Measurements from ENCODE around the gene TARS2. TPM values are rescaled to one million over a fixed set of nuclear protein-coding genes. Genes with fewer than 3 reads are reported as not detected.

TARS2 gene
- total and polyA plus RNA-seq, 2 of the 13 experiments (the other 11 are each of a cell fraction or from before 2014, with no cell fraction given): 21.3 to 22.8 TPM

- TF ChIP-seq MNT (IDR thresholded peaks at IDR 0.05) (peak; percentile 21; the same call in 1 of the 2 replicates), HDAC2 (CRISPR knock-in tag; IDR thresholded peaks at IDR 0.05) (0 out of 2 replicates have a peak, but pooled peaks have one; percentile 26), TBX2 (CRISPR knock-in tag; IDR thresholded peaks at IDR 0.05; ENCODE audit: borderline replicate concordance) (peak; percentile 71), ZSCAN21 (CRISPR knock-in tag; IDR thresholded peaks at IDR 0.05; ENCODE audit: borderline replicate concordance) (0 out of 2 replicates have a peak, but pooled peaks have one; percentile 51), ZBED4 (CRISPR knock-in tag; IDR thresholded peaks at IDR 0.05; ENCODE audit: borderline replicate concordance) (peak; percentile 47; the same call in 1 of the 2 replicates), ZNF619 (CRISPR knock-in tag; IDR thresholded peaks at IDR 0.05) (no peak), RFXAP (CRISPR knock-in tag; IDR thresholded peaks at IDR 0.05; ENCODE audit: borderline replicate concordance) (peak; percentile 16; the same call in 1 of the 2 replicates), ZNF552 (CRISPR knock-in tag; IDR thresholded peaks at IDR 0.05; ENCODE audit: borderline replicate concordance) (peak; percentile 26; the same call in 1 of the 2 replicates), TEF (CRISPR knock-in tag; IDR thresholded peaks at IDR 0.05) (no peak), FIP1L1 (IDR thresholded peaks at IDR 0.05; ENCODE audit: borderline replicate concordance, insufficient read depth, low read depth, low read length) (0 out of 2 replicates have a peak, but pooled peaks have one; percentile 19), ZNF597 (CRISPR knock-in tag; IDR thresholded peaks at IDR 0.05) (no peak), KLF6 (CRISPR knock-in tag; IDR thresholded peaks at IDR 0.05) (no peak), PBX2 (CRISPR knock-in tag; IDR thresholded peaks at IDR 0.05) (peak; percentile 87), PHF21A (CRISPR knock-in tag; IDR thresholded peaks at IDR 0.05) (peak; percentile 35), ZNF644 (CRISPR knock-in tag; IDR thresholded peaks at IDR 0.05; ENCODE audit: low read depth) (no peak), ZNF790 (CRISPR knock-in tag; IDR thresholded peaks at IDR 0.05; ENCODE audit: borderline replicate concordance) (no peak), ZNF18 (CRISPR knock-in tag; IDR thresholded peaks at IDR 0.05; ENCODE audit: insufficient replicate concordance) (no peak), ZNF207 (IDR thresholded peaks at IDR 0.05; ENCODE audit: borderline replicate concordance) (no peak)
Observed at GRCh38 chr1:150515328-150516049, 28.3 kb downstream of the TARS2 start, which contains the start of gene FALEC (continued).
